ENCODE measurements around the gene KIRREL1. TPM values are rescaled to one million over a fixed set of nuclear protein-coding genes. Genes with fewer than 3 reads are reported as not detected.

Gene KIRREL1
- total and polyA plus RNA-seq, 2 experiments from 2014 or later, result 5.1 to 35.2 TPM

GRCh38 chr1:158003406-158003800 is 10.0 kb downstream of the KIRREL1 start:
- H3K9me3 Mint-ChIP-seq, result no peaks in the 10 kb centered on the region
- Histone ChIP-seq H3K27ac (ENCODE audit: low read depth) (peak overlapping the region; percentile 89; the same call in 1 of the 2 replicates), H3K27me3 (ENCODE audit: insufficient read depth) (no peaks in the 10 kb centered on the region), H3K4me2 (peak overlapping the region; percentile 46; the same call in 1 of the 2 replicates), H3K79me2 (replicated peaks; ENCODE audit: insufficient read depth) (peaks cover 99% of the 10 kb centered on the region), H3K9me2 (ENCODE audit: insufficient read depth) (no peaks in the 10 kb centered on the region), H2AFZ (no peak overlapping the region), H4K20me1 (replicated peaks; ENCODE audit: insufficient read depth) (peaks cover 18% of the 10 kb centered on the region; the same call in 1 of the 2 replicates), H3F3A (replicated peaks; ENCODE audit: low read depth) (no peaks in the 10 kb centered on the region), H3K4me3 (no peak overlapping the region), H3K4me1 (ENCODE audit: insufficient read depth) (peaks cover 78% of the 10 kb centered on the region), H3K36me3 (ENCODE audit: insufficient read depth) (no peaks in the 10 kb centered on the region)
- peak; percentile 10 for ATAC-seq
- TF ChIP-seq NANOG (IDR thresholded peaks at IDR 0.05; ENCODE audit: borderline replicate concordance), result no peak
- no peak for TF ChIP-seq STAT1 (IDR thresholded peaks at IDR 0.05; ENCODE audit: unreplicated experiment)
- TF ChIP-seq EZH2phosphoT487 (IDR thresholded peaks at IDR 0.05; ENCODE audit: unreplicated experiment), result no peak
- no peak for TF ChIP-seq ZNF462 (CRISPR knock-in tag; IDR thresholded peaks at IDR 0.05)
- TF ChIP-seq ZNF331 (CRISPR knock-in tag; IDR thresholded peaks at IDR 0.05; ENCODE audit: low read depth), result no peak
- TF ChIP-seq CREB1 (CRISPR knock-in tag; IDR thresholded peaks at IDR 0.05; ENCODE audit: low read depth), result no peak
- no peak for TF ChIP-seq ZNF114 (CRISPR knock-in tag; IDR thresholded peaks at IDR 0.05)
- TF ChIP-seq EZH2 (IDR thresholded peaks at IDR 0.05; ENCODE audit: low read depth, unreplicated experiment), result no peak
- TF ChIP-seq ETS1 (IDR thresholded peaks at IDR 0.05), result no peak
- TF ChIP-seq JUNB (IDR thresholded peaks at IDR 0.05; ENCODE audit: unreplicated experiment), result no peak
- TF ChIP-seq REST (IDR thresholded peaks at IDR 0.05; ENCODE audit: unreplicated experiment), result no peak
- TF ChIP-seq CTCF (conservative IDR thresholded peaks at IDR 0.05; ENCODE audit: low read depth in 2 of 2), result no peak
- TF ChIP-seq POLR2AphosphoS5 (IDR thresholded peaks at IDR 0.05; ENCODE audit: low read depth), result no peak
- no peak overlapping the region for H3K4me3 Mint-ChIP-seq
- no peak for DNase-seq (ENCODE audit: low spot score)
- H3K4me1 Mint-ChIP-seq, result peaks cover 87% of the 10 kb centered on the region
- H3K27ac Mint-ChIP-seq, result peak overlapping the region; percentile 66
- no peaks in the 10 kb centered on the region for H3K36me3 Mint-ChIP-seq (ENCODE audit: low read depth)
- peaks cover 2% of the 10 kb centered on the region for H3K27me3 Mint-ChIP-seq (ENCODE audit: insufficient read depth, low read depth, poor library complexity)

Measured in GM23338 (cell line).